ENCODE measurements around the gene MSL1. TPM values are rescaled to one million over a fixed set of nuclear protein-coding genes. Genes with fewer than 3 reads are reported as not detected.
A peak's percentile ranks its signal among the peaks of the same experiment; 100 is the strongest.

MSL1 gene
- total and polyA plus RNA-seq, 4 donors: 89.4 to 168 (median 143) TPM

DNA sequence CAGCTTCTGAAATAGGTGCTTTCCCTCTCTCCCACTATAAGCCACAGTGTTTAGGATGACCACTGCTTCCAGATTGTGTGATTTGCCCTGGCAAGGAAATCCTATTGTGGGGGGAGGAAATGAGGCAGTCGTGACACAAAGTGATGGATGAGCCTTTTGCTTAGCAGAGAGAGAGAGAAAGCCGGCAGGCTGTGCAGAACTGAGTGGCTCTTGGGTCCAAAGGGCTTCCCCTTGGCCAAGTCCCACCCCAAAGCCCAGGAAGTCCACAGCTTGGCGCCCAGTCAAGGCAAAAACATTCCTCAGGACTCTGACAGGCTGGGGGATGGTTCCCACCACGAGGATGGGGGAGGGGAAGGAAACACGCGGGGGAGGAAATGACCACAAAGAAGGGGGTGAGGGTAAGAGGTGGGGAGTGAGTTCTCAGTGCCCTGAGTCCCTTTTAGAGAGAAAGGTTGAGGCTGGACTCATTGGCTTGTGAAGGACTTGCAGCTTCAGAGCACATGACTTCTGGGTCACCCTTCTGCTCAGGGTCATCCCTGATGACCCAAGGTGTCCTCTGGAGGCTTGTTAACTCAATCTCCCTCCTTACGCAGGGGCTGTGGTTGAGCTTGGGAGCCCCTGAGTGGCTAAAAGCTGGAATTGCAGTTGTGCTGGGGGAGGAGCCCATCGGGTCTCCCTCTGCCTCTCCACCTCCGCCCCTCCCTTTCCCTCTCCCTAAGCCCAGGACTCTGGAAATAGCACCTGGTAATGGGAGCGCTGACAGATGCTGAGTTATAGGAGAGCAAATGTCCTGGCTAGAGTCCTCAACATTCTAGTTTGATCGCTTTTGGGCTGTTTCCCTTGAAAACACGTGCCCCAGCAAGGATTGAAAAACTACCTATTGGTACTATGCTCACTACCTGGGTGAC is 10.3 kb upstream of the MSL1 start:
- Histone ChIP-seq H3K4me1 (ENCODE audit: control insufficient read depth, insufficient read depth, low read length) (peaks cover 75% of the 10 kb centered on the region), H3K9me3 (ENCODE audit: control insufficient read depth, insufficient read depth, low read length) (no peaks in the 10 kb centered on the region), H3K27me3 (ENCODE audit: control insufficient read depth, insufficient read depth, low read length) (no peaks in the 10 kb centered on the region), H3K4me3 (ENCODE audit: low read depth, low read length) (peak overlapping the region; percentile 11), H3K36me3 (ENCODE audit: control insufficient read depth, insufficient read depth, low read length) (no peaks in the 10 kb centered on the region), H3K27ac (ENCODE audit: low read depth, low read length) (peak overlapping the region; percentile 96)
- 5% methylated on average over 8 of the region's 12 CpGs for WGBS (ENCODE audit: insufficient coverage)
- peak in 3 of 6 donors; percentile 79 to 96 (median 94) for DNase-seq (ENCODE audit: low read depth in 4 of 6, low spot score in 6 of 6)

DNA sequence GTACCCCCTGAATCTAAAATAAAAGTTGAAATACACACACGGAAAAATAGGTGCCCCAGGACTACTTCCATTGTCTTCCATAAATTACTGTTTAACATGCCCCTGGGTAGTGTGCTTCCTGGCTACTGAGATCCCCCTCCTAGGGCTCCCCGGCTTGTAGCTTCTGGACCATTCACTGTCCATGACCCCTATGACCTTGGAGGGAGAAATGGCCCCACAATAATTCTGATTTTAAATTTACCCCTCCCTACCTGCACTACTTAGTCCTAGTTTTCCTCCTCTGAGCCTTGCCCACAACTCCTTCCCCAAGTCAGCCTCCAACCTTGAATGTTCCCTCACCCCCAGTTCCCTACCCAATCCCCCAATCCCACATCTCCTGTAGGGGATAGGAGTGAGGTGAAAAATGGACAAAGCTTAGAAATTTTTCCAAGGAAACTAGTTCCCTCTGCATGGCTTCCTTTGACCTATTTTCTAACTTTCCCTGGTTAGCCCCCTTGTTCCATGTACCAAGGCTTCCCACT is 9.5 kb upstream of the MSL1 start:
- DNase-seq (ENCODE audit: low read depth in 4 of 6, low spot score in 6 of 6): no peak
- H3K4me3 ChIP-seq (ENCODE audit: low read depth, low read length): no peak overlapping the region
- no peaks in the 10 kb centered on the region for H3K36me3 ChIP-seq (ENCODE audit: control insufficient read depth, insufficient read depth, low read length)
- WGBS (ENCODE audit: insufficient coverage): 0% methylated on average over 2 of the region's 2 CpGs
- no peaks in the 10 kb centered on the region for H3K9me3 ChIP-seq (ENCODE audit: control insufficient read depth, insufficient read depth, low read length)
- no peaks in the 10 kb centered on the region for H3K27me3 ChIP-seq (ENCODE audit: control insufficient read depth, insufficient read depth, low read length)
- peak overlapping the region; percentile 96 for H3K27ac ChIP-seq (ENCODE audit: low read depth, low read length)
- peaks cover 67% of the 10 kb centered on the region for H3K4me1 ChIP-seq (ENCODE audit: control insufficient read depth, insufficient read depth, low read length)

DNA sequence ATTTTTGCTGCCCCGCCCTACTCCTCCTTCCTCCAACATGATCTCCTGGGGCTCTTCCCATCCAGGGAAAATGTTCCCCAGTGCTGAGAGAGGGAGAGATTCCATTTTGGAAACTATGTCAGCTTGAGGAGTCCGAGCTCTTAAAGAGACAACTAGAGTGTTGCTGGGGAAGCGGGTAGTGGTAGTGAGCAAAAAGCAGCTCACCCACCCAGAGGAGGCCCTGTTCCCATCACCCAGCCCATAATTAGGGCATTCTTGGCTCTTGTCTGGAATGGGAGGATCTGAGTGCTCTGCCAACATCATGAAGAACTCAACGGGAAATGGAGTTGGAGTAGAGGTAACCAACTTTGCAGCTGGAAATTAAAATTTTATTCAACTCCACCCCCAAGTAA is 9.1 kb upstream of the MSL1 start:
- H3K27me3 ChIP-seq (ENCODE audit: control insufficient read depth, insufficient read depth, low read length): no peaks in the 10 kb centered on the region
- H3K4me1 ChIP-seq (ENCODE audit: control insufficient read depth, insufficient read depth, low read length): peaks cover 62% of the 10 kb centered on the region
- no CpG with 5 or more reads among the region's 4 CpGs for WGBS (ENCODE audit: insufficient coverage)
- DNase-seq (ENCODE audit: low read depth in 4 of 6, low spot score in 6 of 6): no peak
- H3K9me3 ChIP-seq (ENCODE audit: control insufficient read depth, insufficient read depth, low read length): no peaks in the 10 kb centered on the region
- H3K36me3 ChIP-seq (ENCODE audit: control insufficient read depth, insufficient read depth, low read length): no peaks in the 10 kb centered on the region
- H3K4me3 ChIP-seq (ENCODE audit: low read depth, low read length): peak overlapping the region; percentile 66
- peak overlapping the region; percentile 96 for H3K27ac ChIP-seq (ENCODE audit: low read depth, low read length)

DNA sequence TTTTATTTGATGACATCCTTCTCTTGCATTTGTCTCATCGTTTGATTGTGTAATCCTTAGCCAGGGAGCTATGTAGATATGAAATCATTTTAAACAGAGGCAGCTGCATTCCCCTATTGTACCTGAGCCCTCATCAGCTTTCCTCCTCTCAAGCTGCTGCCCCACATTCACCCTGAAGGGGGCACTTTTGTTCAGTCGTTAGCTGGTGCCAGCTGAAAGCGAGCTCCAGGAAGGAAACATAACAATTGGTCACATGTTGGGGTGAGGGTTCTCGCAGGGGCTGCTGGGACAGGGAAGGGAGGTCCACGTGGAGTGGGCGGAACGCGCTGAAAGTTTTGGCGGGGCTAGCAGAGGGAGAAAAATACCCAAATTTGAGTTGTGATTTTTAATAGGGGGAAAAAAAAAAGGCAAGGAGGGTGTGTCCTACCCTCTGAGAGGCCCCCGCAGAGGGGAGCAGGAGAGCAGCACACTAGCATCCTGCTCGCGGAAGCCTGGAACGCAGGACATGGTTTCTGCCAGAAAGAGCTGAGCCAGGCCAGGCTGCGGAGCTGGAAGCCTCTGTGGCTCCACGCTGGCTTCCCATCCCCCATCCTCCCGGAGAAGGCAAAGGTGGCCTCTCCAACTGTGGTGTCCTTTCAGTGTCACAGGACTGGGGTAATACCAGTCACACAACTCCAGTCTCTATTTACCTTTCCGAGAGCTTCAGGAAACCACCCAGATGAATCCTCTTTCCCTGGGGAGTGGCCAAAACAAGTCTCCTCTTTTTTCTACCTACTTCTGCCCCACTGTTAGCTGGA is 8.5 kb upstream of the MSL1 start:
- peaks cover 56% of the 10 kb centered on the region for H3K4me1 ChIP-seq (ENCODE audit: control insufficient read depth, insufficient read depth, low read length)
- 0% methylated on average over 16 of the region's 17 CpGs for WGBS (ENCODE audit: insufficient coverage)
- H3K27ac ChIP-seq (ENCODE audit: low read depth, low read length): peak overlapping the region; percentile 96

DNA sequence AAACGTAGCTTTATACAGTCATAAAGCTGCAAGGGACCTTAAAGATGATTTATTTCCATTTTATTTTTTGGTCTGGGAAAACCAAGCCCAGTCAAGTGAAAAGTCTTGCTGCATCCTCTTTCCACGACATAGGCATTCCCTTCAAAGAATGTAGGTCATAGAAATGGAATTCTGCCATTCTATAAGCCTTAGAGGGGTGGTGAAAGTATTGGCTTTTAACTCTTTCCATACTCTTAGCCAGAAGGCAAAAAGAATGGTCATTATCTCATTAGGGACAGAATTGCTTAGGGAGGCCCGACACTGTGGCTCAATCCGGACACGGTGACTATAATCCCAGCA is 7.9 kb upstream of the MSL1 start:
- WGBS (ENCODE audit: insufficient coverage): 0% methylated on average over 1 of the region's 5 CpGs
- Histone ChIP-seq H3K9me3 (ENCODE audit: control insufficient read depth, insufficient read depth, low read length) (no peaks in the 10 kb centered on the region), H3K36me3 (ENCODE audit: control insufficient read depth, insufficient read depth, low read length) (no peaks in the 10 kb centered on the region), H3K27me3 (ENCODE audit: control insufficient read depth, insufficient read depth, low read length) (no peaks in the 10 kb centered on the region), H3K4me1 (ENCODE audit: control insufficient read depth, insufficient read depth, low read length) (peaks cover 51% of the 10 kb centered on the region), H3K27ac (ENCODE audit: low read depth, low read length) (peak overlapping the region; percentile 96), H3K4me3 (ENCODE audit: low read depth, low read length) (peak overlapping the region; percentile 66)
- DNase-seq (ENCODE audit: low read depth in 4 of 6, low spot score in 6 of 6): no peak

More for the DNA sequence above, 8.5 kb upstream of the MSL1 start:
- no peaks in the 10 kb centered on the region for H3K27me3 ChIP-seq (ENCODE audit: control insufficient read depth, insufficient read depth, low read length)
- H3K36me3 ChIP-seq (ENCODE audit: control insufficient read depth, insufficient read depth, low read length): no peaks in the 10 kb centered on the region
- peak; percentile 87 to 98 (median 92) for DNase-seq (ENCODE audit: low read depth in 4 of 6, low spot score in 6 of 6)
- H3K4me3 ChIP-seq (ENCODE audit: low read depth, low read length): peak overlapping the region; percentile 66
- H3K9me3 ChIP-seq (ENCODE audit: control insufficient read depth, insufficient read depth, low read length): no peaks in the 10 kb centered on the region

DNA sequence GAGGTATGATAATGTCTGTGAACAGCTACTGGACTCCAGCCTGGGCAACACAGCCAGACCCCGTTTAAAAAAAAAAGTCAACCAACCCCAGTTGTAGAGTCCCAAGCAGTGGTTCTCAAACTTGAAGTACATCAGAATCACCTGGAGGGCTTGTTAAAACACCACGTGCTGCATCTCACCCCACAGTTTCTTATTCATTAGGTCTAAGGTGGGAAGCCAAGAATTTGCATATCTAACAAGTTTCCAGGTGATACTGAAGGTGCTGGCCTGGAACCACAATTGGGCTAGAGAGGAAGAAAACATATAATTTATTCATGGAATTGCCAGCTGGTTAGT is 6.7 kb upstream of the MSL1 start:
- H3K9me3 ChIP-seq (ENCODE audit: control insufficient read depth, insufficient read depth, low read length): no peaks in the 10 kb centered on the region
- H3K4me1 ChIP-seq (ENCODE audit: control insufficient read depth, insufficient read depth, low read length): peaks cover 51% of the 10 kb centered on the region
- H3K4me3 ChIP-seq (ENCODE audit: low read depth, low read length): no peak overlapping the region
- no CpG with 5 or more reads among the region's 2 CpGs for WGBS (ENCODE audit: insufficient coverage)
- no peak for DNase-seq (ENCODE audit: low read depth in 4 of 6, low spot score in 6 of 6)
- H3K27me3 ChIP-seq (ENCODE audit: control insufficient read depth, insufficient read depth, low read length): no peaks in the 10 kb centered on the region
- H3K27ac ChIP-seq (ENCODE audit: low read depth, low read length): peak overlapping the region; percentile 96
- H3K36me3 ChIP-seq (ENCODE audit: control insufficient read depth, insufficient read depth, low read length): peaks cover 2% of the 10 kb centered on the region

DNA sequence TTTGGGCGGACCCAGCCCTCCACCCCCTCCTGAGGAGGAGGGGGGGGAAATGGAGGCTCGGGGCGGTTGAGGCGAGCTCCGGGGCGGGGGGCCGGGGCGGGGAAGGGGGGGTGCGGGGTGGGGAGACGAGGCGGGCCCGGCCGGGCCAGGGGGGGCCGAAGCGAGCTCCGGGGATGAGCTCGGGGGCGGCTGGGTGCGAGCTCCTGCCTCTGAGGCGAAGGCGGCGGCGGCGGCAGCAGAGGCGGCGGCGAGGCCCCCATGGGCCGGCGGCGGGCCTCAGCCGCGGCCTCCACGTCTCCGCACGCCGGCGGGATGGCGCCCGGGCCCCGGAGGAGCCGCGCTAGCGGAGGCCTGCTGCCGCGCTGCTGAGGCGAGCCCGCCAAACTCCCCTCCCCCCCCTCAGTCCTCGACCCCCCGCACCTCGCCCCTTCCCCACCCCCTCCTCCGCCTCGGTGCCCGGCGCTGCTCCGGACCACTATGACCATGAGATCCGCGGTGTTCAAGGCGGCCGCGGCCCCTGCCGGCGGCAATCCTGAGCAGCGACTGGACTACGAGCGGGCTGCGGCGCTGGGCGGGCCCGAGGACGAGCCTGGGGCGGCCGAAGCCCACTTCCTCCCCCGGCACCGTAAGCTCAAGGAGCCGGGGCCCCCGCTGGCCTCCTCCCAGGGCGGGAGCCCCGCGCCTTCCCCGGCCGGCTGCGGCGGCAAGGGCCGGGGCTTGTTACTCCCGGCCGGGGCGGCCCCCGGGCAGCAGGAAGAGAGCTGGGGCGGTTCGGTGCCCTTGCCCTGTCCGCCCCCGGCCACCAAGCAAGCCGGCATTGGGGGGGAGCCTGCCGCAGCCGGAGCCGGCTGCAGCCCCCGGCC is 596 bp downstream of the MSL1 start:
- Histone ChIP-seq H3K4me3 (ENCODE audit: low read depth, low read length) (peak overlapping the region; percentile 85), H3K27ac (ENCODE audit: low read depth, low read length) (peak overlapping the region; percentile 98), H3K36me3 (ENCODE audit: control insufficient read depth, insufficient read depth, low read length) (peaks cover 20% of the 10 kb centered on the region), H3K27me3 (ENCODE audit: control insufficient read depth, insufficient read depth, low read length) (no peaks in the 10 kb centered on the region), H3K9me3 (ENCODE audit: control insufficient read depth, insufficient read depth, low read length) (no peaks in the 10 kb centered on the region), H3K4me1 (ENCODE audit: control insufficient read depth, insufficient read depth, low read length) (peaks cover 19% of the 10 kb centered on the region)
- DNase-seq (ENCODE audit: low read depth in 4 of 6, low spot score in 6 of 6): peak in 2 of 6 donors; percentile 61 to 62
- WGBS (ENCODE audit: insufficient coverage): under 1% methylated on average over 84 of the region's 97 CpGs

DNA sequence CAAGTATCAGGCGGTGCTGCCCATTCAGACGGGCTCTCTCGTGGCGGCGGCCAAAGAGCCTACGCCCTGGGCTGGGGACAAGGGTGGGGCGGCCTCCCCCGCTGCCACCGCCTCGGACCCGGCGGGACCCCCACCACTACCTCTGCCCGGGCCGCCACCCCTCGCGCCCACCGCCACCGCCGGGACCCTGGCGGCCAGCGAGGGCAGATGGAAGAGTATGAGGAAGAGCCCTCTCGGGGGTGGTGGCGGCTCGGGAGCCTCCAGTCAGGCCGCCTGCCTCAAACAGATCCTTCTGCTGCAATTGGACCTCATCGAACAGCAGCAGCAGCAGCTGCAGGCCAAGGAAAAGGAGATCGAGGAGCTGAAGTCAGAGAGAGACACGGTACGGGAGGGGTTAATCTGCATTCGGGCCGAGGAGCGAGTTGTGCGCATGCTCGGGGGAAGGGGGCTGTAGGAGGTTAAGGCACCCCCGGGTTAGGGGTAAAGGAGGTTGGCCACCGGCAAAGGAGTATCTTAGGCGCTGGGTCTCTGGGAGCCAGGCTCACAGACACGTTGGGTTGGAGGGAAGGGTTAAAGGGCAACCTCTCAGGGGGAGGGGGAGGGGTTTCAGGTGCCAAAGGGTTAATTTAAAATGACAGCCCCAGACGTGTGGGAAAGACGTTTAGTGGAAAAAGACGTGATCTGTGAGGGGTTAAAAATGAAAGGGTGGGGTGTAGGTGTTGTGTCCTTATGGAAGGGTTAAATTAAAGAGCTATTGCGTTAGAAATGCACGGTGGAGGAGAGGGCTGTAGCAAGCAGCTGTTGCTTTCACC is 1.4 kb downstream of the MSL1 start:
- WGBS (ENCODE audit: insufficient coverage): 0% methylated on average over 43 of the region's 43 CpGs
- peaks cover 19% of the 10 kb centered on the region for H3K4me1 ChIP-seq (ENCODE audit: control insufficient read depth, insufficient read depth, low read length)

More for the DNA sequence above, 1.4 kb downstream of the MSL1 start:
- Histone ChIP-seq H3K9me3 (ENCODE audit: control insufficient read depth, insufficient read depth, low read length) (no peaks in the 10 kb centered on the region), H3K36me3 (ENCODE audit: control insufficient read depth, insufficient read depth, low read length) (peaks cover 26% of the 10 kb centered on the region), H3K27me3 (ENCODE audit: control insufficient read depth, insufficient read depth, low read length) (no peaks in the 10 kb centered on the region), H3K27ac (ENCODE audit: low read depth, low read length) (peak overlapping the region; percentile 75), H3K4me3 (ENCODE audit: low read depth, low read length) (peak overlapping the region; percentile 58)
- peak in 2 of 6 donors; percentile 93 to 97 for DNase-seq (ENCODE audit: low read depth in 4 of 6, low spot score in 6 of 6)

Data from spinal cord (tissue), 10 donors.